Stomach (tissue), 9 donors: Measurements from ENCODE around the gene RHEBL1. TPM values are rescaled to one million over a fixed set of nuclear protein-coding genes. Genes with fewer than 3 reads are reported as not detected.

Experiments used
- DNase-seq, 2 donors: peaks; one replicate each; pipeline versions ENCODE4 v3.0.0 to v3.0.0-alpha.2; 2013 to 2019
- H3K27ac ChIP-seq, 5 donors: fragments of 200-600 bp in 4 of 5; sonication (generic) in 4 of 5; one replicate each; pipeline ENCODE4 v1.5.1; 2013 to 2019; ENCODE audit warnings: mild to moderate bottlenecking in 1 of 5, moderate library complexity in 1 of 5
- H3K27me3 ChIP-seq, 3 donors: fragments of 200-600 bp; sonication (generic); one replicate each; pipeline ENCODE4 v1.5.1; 2017 to 2019; ENCODE audit warnings: mixed run types in 1 of 3
- H3K36me3 ChIP-seq, 4 donors: fragments of 200-600 bp; sonication (generic); 1 replicate in 3 of 4; 2 replicates in 1 of 4; pipeline ENCODE4 v1.5.1; 2016 to 2019
- H3K4me1 ChIP-seq, 4 donors: fragments of 200-600 bp; sonication (generic); one replicate each; pipeline ENCODE4 v1.5.1; 2016 to 2019
- H3K4me3 ChIP-seq, 4 donors: fragments of 200-600 bp; sonication (generic) in 3 of 4; one replicate each; pipeline ENCODE4 v1.5.1; 2016 to 2019; ENCODE audit warnings: mild to moderate bottlenecking in 1 of 4
- H3K9me3 ChIP-seq, 4 donors: fragments of 200-600 bp; sonication (generic); one replicate each; pipeline ENCODE4 v1.5.1; 2016 to 2019
- CTCF ChIP-seq, 7 experiments: fragments of 450-650 bp in 4 of 7; fragments of 200-600 bp in 3 of 7; sonication (generic) in 3 of 7; IDR thresholded peaks; one replicate each; pipeline ENCODE4 v1.5.1; 2016 to 2019; ENCODE audit warnings: antibody characterized with exemption in 7 of 7, control low read depth in 2 of 7, mild to moderate bottlenecking in 1 of 7
- EP300 ChIP-seq: sonication (generic); formaldehyde crosslinking; IDR thresholded peaks from one replicate; pipeline ENCODE4 v1.6.1; 2017; ENCODE audit warnings: antibody characterized with exemption
- POLR2A ChIP-seq, 4 donors: fragments of 450-650 bp; IDR thresholded peaks; one replicate each; pipeline ENCODE4 v1.6.1; 2016; ENCODE audit warnings: antibody characterized with exemption in 4 of 4, control low read depth in 2 of 4, mild to moderate bottlenecking in 1 of 4, moderate library complexity in 1 of 4
- POLR2AphosphoS5 ChIP-seq, 3 donors: sonication (generic); formaldehyde crosslinking; IDR thresholded peaks; one replicate each; pipeline ENCODE4 v1.6.1; 2016; ENCODE audit warnings: antibody characterized with exemption in 3 of 3
- WGBS, 5 donors: extraction: QIAGEN DNeasy Blood & Tissue Kit in 3 of 5; methylation state at CpG; one replicate each; pipeline versions ENCODE4 v1.1.5 to v1.1.7; 2013 to 2018; 5-methylcytosine and 5-hydroxymethylcytosine counted together
- intact Hi-C: fragments of 100-400 bp; cut with DNase I; formaldehyde crosslinking; loops from one replicate; pipeline ENCODE4 v1.15.1; 2023; ENCODE audit warnings: low total_unique reads
- polyA plus RNA-seq, 3 donors: library from polyadenylated mRNA; stranded (reverse); fragments of 200-250 nt; gene quantifications; one replicate each; pipeline ENCODE4 v1.2.3, GENCODE V29; 2013
- total RNA-seq, 5 donors: library from RNA; depleted of rRNA; stranded (reverse); fragments of >200 nt; gene quantifications; one replicate each; pipeline versions ENCODE4 v1.1.0 to v1.2.3, GENCODE V29; 2014 to 2016
- donor health status: healthy with polysubstance abuse.
- donor health status: Bipolar disorder and iron deficiency.
- donor health status: healthy.

The RHEBL1 gene
- total and polyA plus RNA-seq, 8 donors = 0.75 to 1.0 TPM; not detected in 6

GRCh38 chr12:49027846-49028555, 41.8 kb downstream of the RHEBL1 start:
- no peaks in the 10 kb centered on the region for H3K27me3 ChIP-seq
- intact Hi-C loops = no loop called here
- H3K36me3 ChIP-seq = peaks cover 77 to 100% (median 97%) of the 10 kb centered on the region in 4 donors
- 89 to 94% (median 93%) methylated on average over 9 of the region's 9 CpGs for WGBS, 5 donors
- H3K4me3 ChIP-seq = no peak overlapping the region
- H3K27ac ChIP-seq = no peak overlapping the region
- H3K4me1 ChIP-seq = no peaks in the 10 kb centered on the region
- TF ChIP-seq POLR2A (IDR thresholded peaks at IDR 0.05) (no peak), EP300 (no peak), CTCF (IDR thresholded peaks at IDR 0.05) (no peak), POLR2AphosphoS5 (IDR thresholded peaks at IDR 0.05) (no peak)
- H3K9me3 ChIP-seq = no peaks in the 10 kb centered on the region
- no peak for DNase-seq

- H3K4me3 ChIP-seq = no peak overlapping the region
- H3K9me3 ChIP-seq = no peaks in the 10 kb centered on the region
- WGBS, 5 donors = 90 to 95% (median 91%) methylated on average over 26 of the region's 26 CpGs
- no peaks in the 10 kb centered on the region for H3K27me3 ChIP-seq
- no peaks in the 10 kb centered on the region for H3K4me1 ChIP-seq
- DNase-seq = no peak
- no peak overlapping the region for H3K27ac ChIP-seq
- TF ChIP-seq CTCF (IDR thresholded peaks at IDR 0.05) (no peak), EP300 (no peak), POLR2A (IDR thresholded peaks at IDR 0.05) (no peak), POLR2AphosphoS5 (IDR thresholded peaks at IDR 0.05) (no peak)
- peaks cover 77 to 100% (median 97%) of the 10 kb centered on the region in 4 donors for H3K36me3 ChIP-seq
- intact Hi-C loops = no loop called here
Observed at GRCh38 chr12:49026678-49027480, 42.9 kb downstream of the RHEBL1 start.

GRCh38 chr12:49026101-49026500, 43.7 kb downstream of the RHEBL1 start:
- 94 to 95% (median 95%) methylated on average over 21 of the region's 21 CpGs for WGBS, 5 donors
- H3K4me3 ChIP-seq = no peak overlapping the region
- H3K27me3 ChIP-seq = no peaks in the 10 kb centered on the region
- intact Hi-C loops = no loop called here
- no peaks in the 10 kb centered on the region for H3K9me3 ChIP-seq
- H3K4me1 ChIP-seq = no peaks in the 10 kb centered on the region
- TF ChIP-seq CTCF (IDR thresholded peaks at IDR 0.05) (no peak), EP300 (no peak), POLR2AphosphoS5 (IDR thresholded peaks at IDR 0.05) (no peak), POLR2A (IDR thresholded peaks at IDR 0.05) (no peak)
- H3K27ac ChIP-seq = no peak overlapping the region
- no peak for DNase-seq
- H3K36me3 ChIP-seq = peaks cover 76 to 100% (median 97%) of the 10 kb centered on the region in 4 donors

GRCh38 chr12:49025463-49025862, 44.3 kb downstream of the RHEBL1 start:
- H3K4me1 ChIP-seq = peaks cover 0 to 2% (median 0%) of the 10 kb centered on the region in 4 donors
- intact Hi-C loops = no loop called here
- no peak for TF ChIP-seq POLR2A (IDR thresholded peaks at IDR 0.05)
- TF ChIP-seq EP300 = no peak
- no peak for TF ChIP-seq CTCF (IDR thresholded peaks at IDR 0.05)
- no peak for TF ChIP-seq POLR2AphosphoS5 (IDR thresholded peaks at IDR 0.05)
- H3K27me3 ChIP-seq = no peaks in the 10 kb centered on the region
- peaks cover 80 to 100% (median 97%) of the 10 kb centered on the region in 4 donors for H3K36me3 ChIP-seq
- no peak overlapping the region for H3K4me3 ChIP-seq
- no peaks in the 10 kb centered on the region for H3K9me3 ChIP-seq
- DNase-seq = no peak
- no peak overlapping the region for H3K27ac ChIP-seq
- 79 to 92% (median 90%) methylated on average over 4 of the region's 4 CpGs for WGBS, 5 donors
